GM13977 (cell line): ENCODE measurements around the gene VEPH1.

ENCODE experiments used
- DNase-seq: peaks from one replicate; pipeline ENCODE4 v3.0.0; 2012; ENCODE audit warnings: low spot score
- in situ Hi-C: fragments of 300-500 bp; cut with MboI; formaldehyde crosslinking; loops from one replicate; pipeline ENCODE4 v1.12.0; 2022; ENCODE audit warnings: low sequenced_read_pairs, low pct_unique_long_range_greater_than_20kb, mixed read lengths, inconsistent platforms; ENCODE audit not compliant: unreplicated experiment
- TF ChIP-seq, protein P1 (sequence below): IDR thresholded peaks from 2 replicates; pipeline ENCODE4 v1.5.1; 2012; ENCODE audit warnings: mild to moderate bottlenecking, control low read depth; ENCODE audit not compliant: insufficient read depth; ENCODE audit errors: extremely low read depth, missing control alignments

The VEPH1 gene

DNA sequence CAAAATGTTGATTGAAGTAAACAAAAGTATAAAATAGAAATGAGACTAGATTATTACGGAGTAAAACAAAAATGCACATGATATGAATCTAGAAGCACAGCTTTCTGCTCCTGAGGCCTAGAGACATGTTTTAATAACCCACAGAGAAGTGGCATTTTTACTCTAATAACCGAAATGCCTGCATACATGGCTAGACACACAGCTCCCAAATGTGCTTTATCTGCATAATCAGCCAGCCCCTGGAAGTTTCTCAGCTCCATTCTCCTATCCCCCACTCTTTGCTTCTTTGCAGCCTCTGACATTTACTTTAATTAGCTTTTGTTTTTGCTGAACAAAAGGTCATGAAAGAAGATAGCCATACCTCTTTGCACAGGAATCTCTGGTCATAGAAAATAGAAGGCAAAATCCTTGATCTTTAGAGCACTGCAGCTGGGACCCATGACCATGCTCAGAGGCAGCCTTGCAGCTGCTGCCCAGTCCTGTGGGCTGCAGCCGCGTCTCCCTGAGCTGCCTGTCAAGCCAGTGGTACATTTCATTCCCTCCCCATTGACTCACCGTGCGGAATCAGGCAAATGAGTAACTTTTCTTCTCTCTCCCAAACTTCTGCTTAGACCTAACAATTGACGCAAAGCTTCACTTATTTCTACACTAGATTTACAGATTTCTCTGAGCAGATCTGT lies at the start of gene VEPH1:
Gene VEPH1 (minus strand): TSS at position 501 of the 680 bp plus-strand sequence. CDS start 8,067 bp downstream, outside the sequence.
- TF ChIP-seq, protein P1, sequence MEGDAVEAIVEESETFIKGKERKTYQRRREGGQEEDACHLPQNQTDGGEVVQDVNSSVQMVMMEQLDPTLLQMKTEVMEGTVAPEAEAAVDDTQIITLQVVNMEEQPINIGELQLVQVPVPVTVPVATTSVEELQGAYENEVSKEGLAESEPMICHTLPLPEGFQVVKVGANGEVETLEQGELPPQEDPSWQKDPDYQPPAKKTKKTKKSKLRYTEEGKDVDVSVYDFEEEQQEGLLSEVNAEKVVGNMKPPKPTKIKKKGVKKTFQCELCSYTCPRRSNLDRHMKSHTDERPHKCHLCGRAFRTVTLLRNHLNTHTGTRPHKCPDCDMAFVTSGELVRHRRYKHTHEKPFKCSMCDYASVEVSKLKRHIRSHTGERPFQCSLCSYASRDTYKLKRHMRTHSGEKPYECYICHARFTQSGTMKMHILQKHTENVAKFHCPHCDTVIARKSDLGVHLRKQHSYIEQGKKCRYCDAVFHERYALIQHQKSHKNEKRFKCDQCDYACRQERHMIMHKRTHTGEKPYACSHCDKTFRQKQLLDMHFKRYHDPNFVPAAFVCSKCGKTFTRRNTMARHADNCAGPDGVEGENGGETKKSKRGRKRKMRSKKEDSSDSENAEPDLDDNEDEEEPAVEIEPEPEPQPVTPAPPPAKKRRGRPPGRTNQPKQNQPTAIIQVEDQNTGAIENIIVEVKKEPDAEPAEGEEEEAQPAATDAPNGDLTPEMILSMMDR: no peak
- in situ Hi-C loops: no loop called here
- DNase-seq: no peak

DNA sequence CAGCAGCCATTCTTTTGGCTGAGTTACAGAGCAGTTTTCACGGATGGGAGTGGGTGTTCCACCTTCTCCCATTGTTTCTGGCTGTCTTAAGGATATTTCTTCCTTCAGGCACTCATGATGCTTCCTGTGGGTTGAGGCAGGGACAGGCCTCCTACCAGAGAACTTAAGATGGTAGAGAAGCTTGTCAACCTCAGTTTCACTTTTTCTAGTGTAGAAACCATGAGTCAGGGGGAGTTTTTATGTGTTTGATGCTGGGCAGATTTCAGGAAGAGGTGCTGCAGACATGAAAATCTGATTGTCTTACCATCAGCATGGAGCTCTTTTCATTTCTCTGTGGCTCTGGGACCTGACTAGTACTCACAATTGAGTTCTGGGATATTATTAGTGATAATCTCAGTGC lies 48.7 kb upstream of the VEPH1 start:
- in situ Hi-C loops: no loop called here
- DNase-seq: no peak

DNA sequence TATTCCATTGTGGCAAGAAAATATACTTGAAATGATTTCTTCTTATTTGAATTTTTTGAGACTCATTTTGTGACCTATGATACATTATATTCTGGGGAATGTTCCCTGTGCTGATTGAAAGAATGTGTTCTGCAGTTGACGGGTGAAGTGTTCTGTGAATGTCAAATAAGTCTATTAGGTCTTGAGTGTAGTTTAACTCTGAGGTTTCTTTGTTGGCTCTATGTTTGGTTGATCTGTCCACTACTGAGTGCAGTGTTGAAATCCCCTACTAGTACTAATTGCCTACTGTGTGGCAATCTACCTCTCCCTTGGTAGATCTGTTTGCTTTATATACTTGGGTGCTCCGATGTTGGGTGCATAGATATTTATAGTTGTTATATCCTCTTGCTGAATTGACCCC lies 46.3 kb upstream of the VEPH1 start:
- in situ Hi-C loops: no loop called here
- TF ChIP-seq, protein P1: no peak
- DNase-seq: no peak

More for the DNA sequence above, 48.7 kb upstream of the VEPH1 start:
- TF ChIP-seq, protein P1: no peak

DNA sequence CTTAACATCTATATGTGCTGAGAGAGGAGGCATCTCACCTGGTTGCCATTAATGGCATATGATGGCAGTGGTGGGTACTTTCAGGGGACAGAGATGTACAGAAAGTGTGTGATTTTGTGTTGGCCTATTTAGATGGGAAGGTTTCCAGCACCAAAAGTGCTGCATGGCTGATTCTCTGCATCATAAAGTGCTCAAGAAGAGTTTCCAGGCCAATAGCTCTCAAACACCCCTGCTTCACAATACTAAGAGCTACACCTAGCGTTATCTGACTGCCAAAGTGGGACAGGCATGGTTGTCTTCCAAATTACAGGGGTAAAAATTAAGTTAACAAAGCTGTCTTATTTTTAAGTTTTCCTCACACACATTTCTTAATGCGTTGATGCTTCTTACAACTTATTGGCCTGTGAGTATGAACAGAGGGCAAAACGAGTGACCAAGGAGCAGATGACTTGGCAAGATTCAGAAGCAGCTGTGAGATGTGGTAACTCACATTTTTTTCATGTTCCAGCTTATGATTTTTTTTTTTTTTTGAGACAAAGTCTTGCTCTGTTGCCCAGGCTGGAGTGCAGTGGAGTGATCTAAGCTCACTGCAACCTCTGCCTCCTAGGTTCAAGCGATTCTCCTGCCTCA lies 41.4 kb upstream of the VEPH1 start:
- in situ Hi-C loops: no loop called here
- DNase-seq: no peak
- TF ChIP-seq, protein P1: no peak

DNA sequence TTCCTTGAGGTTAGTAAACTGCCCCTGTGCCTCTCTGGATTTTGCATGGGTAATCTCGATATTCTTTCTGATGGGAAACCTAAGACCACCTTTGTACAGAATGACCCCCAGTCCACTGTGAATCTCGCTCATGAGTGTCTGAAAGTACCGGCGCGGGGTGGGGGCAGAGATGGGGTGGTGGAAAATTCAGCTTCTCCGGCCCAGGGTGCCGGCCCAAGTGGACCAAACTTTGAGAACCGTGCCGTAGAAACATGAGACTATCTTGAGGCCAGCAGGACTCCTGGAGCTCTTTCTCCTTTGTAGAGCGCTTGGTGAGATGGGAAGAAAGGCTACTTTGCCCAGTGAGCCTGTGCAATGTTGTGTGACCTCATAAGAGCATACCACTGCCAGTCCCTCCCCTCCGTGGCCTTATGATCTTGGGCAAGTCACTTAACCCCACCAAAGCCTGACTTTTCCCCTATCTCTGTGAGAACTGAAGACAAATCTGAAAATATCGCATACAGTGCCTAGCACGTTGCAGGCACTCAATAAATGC lies 40.4 kb upstream of the VEPH1 start:
- DNase-seq: no peak
- in situ Hi-C loops: no loop called here
- TF ChIP-seq, protein P1: no peak

DNA sequence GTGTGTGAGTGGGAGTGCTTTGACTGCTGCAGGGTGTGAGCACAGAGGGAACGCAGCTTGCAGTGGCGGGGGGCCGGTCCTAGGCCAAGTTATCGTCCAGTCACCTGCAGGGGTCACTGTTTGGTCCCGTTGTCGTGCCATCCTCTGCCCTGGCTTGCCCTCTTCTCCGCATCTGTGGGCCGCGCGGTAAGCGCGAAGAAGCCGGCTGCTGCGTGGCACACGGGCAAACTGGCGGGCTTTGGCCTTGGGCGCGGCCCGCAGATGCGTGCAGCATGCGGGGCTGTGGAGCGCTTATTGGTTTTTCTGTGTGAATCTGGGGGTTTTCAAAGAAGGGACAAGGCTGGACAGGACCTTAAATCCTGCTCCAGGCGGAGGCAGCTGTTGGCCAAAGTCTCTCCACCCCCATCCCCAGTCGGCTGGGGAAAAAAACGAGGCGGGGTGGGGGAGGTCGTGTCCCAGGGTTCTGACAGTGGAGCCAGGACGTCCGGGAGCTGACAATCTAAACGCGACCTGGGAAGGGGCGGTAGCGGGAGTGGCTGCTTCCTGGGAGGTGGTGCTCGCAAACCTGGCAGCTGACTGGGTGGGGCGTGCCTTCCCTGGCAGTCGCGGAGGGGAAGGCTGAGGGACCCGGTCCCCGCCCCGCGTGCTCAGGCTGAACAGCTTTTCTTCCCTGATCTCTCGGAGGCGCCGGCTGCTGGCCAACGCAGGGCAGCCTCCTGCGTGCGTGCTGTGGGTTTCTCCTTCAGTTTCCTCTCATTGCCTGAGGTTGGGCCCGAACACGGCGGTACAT lies 39.7 kb upstream of the VEPH1 start:
- in situ Hi-C loops: no loop called here
- TF ChIP-seq, protein P1: no peak
- DNase-seq: no peak
